IMR-90 (cell line): ENCODE measurements around the gene CNTLN. TPM values are rescaled to one million over a fixed set of nuclear protein-coding genes. Genes with fewer than 3 reads are reported as not detected.
A peak's percentile ranks its signal among the peaks of the same experiment; 100 is the strongest.

Experiments
- ATAC-seq: fragments of 200-7000 bp; cut with Tn5 transposase; 2 replicates; pipeline ENCODE4 v1.9.1; 2020; ENCODE audit warnings: low read depth, mild to moderate bottlenecking, moderate library complexity
- BruUV-seq: library from RNA; stranded (reverse); fragments of 400-500 nt; replicated peaks from 2 replicates; lab custom pipeline; 2021; lab: Mats Ljungman, UMichigan
- CTCF ChIA-PET: fragments of 300-600 bp; formaldehyde crosslinking; extraction: SDS; loops from one replicate; lab custom pipeline; 2021; ENCODE audit warnings: antibody characterized with exemption; lab: Yijun Ruan, JAX
- POLR2A ChIA-PET: fragments of 300-600 bp; sonication (Branson Sonifier 250); formaldehyde crosslinking; loops from one replicate; lab custom pipeline; 2022; ENCODE audit warnings: antibody characterized with exemption; ENCODE audit not compliant: unreplicated experiment; lab: Charles Lee
- DNase-seq: peaks from one replicate; pipeline ENCODE4 v3.0.0; 2013
- H2AFZ ChIP-seq: replicated peaks from 2 replicates; pipeline ENCODE3; 2013; ENCODE audit warnings: low read length, mild to moderate bottlenecking; ENCODE audit not compliant: poor library complexity
- H2AK5ac ChIP-seq: 2 replicates; pipeline ENCODE4 v1.6.1; 2013; ENCODE audit warnings: low read depth, low read length, inconsistent platforms
- H2AK9ac ChIP-seq: replicated peaks from 2 replicates; pipeline ENCODE3; 2013; ENCODE audit warnings: mild to moderate bottlenecking, low read depth, low read length, moderate library complexity; ENCODE audit not compliant: poor library complexity
- H2BK120ac ChIP-seq: 2 replicates; pipeline ENCODE4 v1.6.1; 2013; ENCODE audit warnings: low read depth, low read length, inconsistent platforms
- H2BK15ac ChIP-seq: 3 replicates; pipeline ENCODE4 v1.6.1; 2013; ENCODE audit warnings: low read depth, low read length, inconsistent platforms
- H2BK20ac ChIP-seq: 2 replicates; pipeline ENCODE4 v1.6.1; 2013; ENCODE audit warnings: low read depth, mild to moderate bottlenecking, inconsistent platforms, low read length, moderate library complexity
- H2BK5ac ChIP-seq: 2 replicates; pipeline ENCODE4 v1.6.1; 2013; ENCODE audit warnings: mild to moderate bottlenecking, low read depth, low read length, inconsistent platforms; ENCODE audit not compliant: poor library complexity, severe bottlenecking
- H3K14ac ChIP-seq: replicated peaks from 2 replicates; pipeline ENCODE4 v1.6.1; 2013; ENCODE audit warnings: low read depth, low read length, inconsistent platforms
- H3K18ac ChIP-seq: 2 replicates; pipeline ENCODE4 v1.6.1; 2013; ENCODE audit warnings: low read depth, low read length, control low read depth
- H3K23ac ChIP-seq: 2 replicates; pipeline ENCODE4 v1.6.1; 2013; ENCODE audit warnings: low read depth, low read length, inconsistent platforms
- H3K27ac ChIP-seq: 2 replicates; pipeline ENCODE4 v1.5.1; 2013; ENCODE audit warnings: mild to moderate bottlenecking, control low read depth, low read length; ENCODE audit not compliant: insufficient read depth
- H3K27me3 ChIP-seq: 2 replicates; pipeline ENCODE4 v1.6.1; 2013; ENCODE audit warnings: low read length; ENCODE audit not compliant: control insufficient read depth, insufficient read depth
- H3K36me3 ChIP-seq: 2 replicates; pipeline ENCODE4 v1.6.1; 2013; ENCODE audit warnings: low read length, mixed read lengths; ENCODE audit not compliant: control insufficient read depth, insufficient read depth
- H3K4ac ChIP-seq: 2 replicates; pipeline ENCODE4 v1.6.1; 2013; ENCODE audit warnings: low read depth, low read length, inconsistent platforms
- H3K4me1 ChIP-seq: 2 replicates; pipeline ENCODE4 v1.6.1; 2013; ENCODE audit warnings: low read length, mixed read lengths; ENCODE audit not compliant: control insufficient read depth, insufficient read depth
- H3K4me2 ChIP-seq: 2 replicates; pipeline ENCODE4 v1.6.1; 2013; ENCODE audit warnings: low read depth, mild to moderate bottlenecking, control low read depth, low read length, moderate library complexity
- H3K4me3 ChIP-seq: 2 replicates; pipeline ENCODE4 v1.5.1; 2013; ENCODE audit warnings: low read depth, mild to moderate bottlenecking, control low read depth, low read length, moderate library complexity; ENCODE audit not compliant: insufficient read depth
- H3K56ac ChIP-seq: 2 replicates; pipeline ENCODE4 v1.6.1; 2013; ENCODE audit warnings: low read length, inconsistent platforms; ENCODE audit not compliant: insufficient read depth; ENCODE audit errors: extremely low read depth
- H3K79me1 ChIP-seq, 2 experiments: 2 replicates each; pipeline ENCODE4 v1.6.1; 2013; ENCODE audit warnings: low read length in 2 of 2, inconsistent platforms in 1 of 2, low read depth in 1 of 2
- H3K9ac ChIP-seq: 2 replicates; pipeline ENCODE4 v1.6.1; 2013; ENCODE audit warnings: low read depth, low read length, control low read depth
- H3K9me1 ChIP-seq: 2 replicates; pipeline ENCODE4 v1.6.1; 2013; ENCODE audit warnings: low read length, inconsistent platforms; ENCODE audit not compliant: insufficient read depth
- H3K9me3 ChIP-seq: 2 replicates; pipeline ENCODE4 v1.6.1; 2013; ENCODE audit warnings: low read length; ENCODE audit not compliant: control insufficient read depth, insufficient read depth
- H4K20me1 ChIP-seq: 2 replicates; pipeline ENCODE4 v1.6.1; 2013; ENCODE audit warnings: low read length, inconsistent platforms; ENCODE audit not compliant: insufficient read depth
- H4K5ac ChIP-seq: 2 replicates; pipeline ENCODE4 v1.6.1; 2013; ENCODE audit warnings: mild to moderate bottlenecking, low read depth, low read length, control low read depth
- H4K8ac ChIP-seq, 2 experiments: 2 replicates each; pipeline ENCODE4 v1.6.1; 2013; ENCODE audit warnings: low read depth in 2 of 2, low read length in 2 of 2, control low read depth in 1 of 2, inconsistent platforms in 1 of 2
- H4K91ac ChIP-seq: 2 replicates; pipeline ENCODE4 v1.6.1; 2013; ENCODE audit warnings: low read depth, low read length, inconsistent platforms; ENCODE audit not compliant: insufficient read depth
- BHLHE40 ChIP-seq: fragments of 150-350 bp; IDR thresholded peaks from 2 replicates; pipeline ENCODE4 v1.6.1; 2016; ENCODE audit warnings: mild to moderate bottlenecking, low read depth, low read length
- CEBPB ChIP-seq: IDR thresholded peaks from 2 replicates; pipeline ENCODE4 v1.6.1; 2012; ENCODE audit warnings: low read depth, low read length, improper control_type of control experiment
- CHD1 ChIP-seq: IDR thresholded peaks from 2 replicates; pipeline ENCODE4 v1.6.1; 2012; ENCODE audit warnings: low read depth, low read length, improper control_type of control experiment
- FOS ChIP-seq: fragments of 150-350 bp; IDR thresholded peaks from 2 replicates; pipeline ENCODE4 v1.6.1; 2016; ENCODE audit warnings: low read depth, low read length
- MAFK ChIP-seq: IDR thresholded peaks from 2 replicates; pipeline ENCODE4 v1.6.1; 2012; ENCODE audit warnings: low read depth, low read length, improper control_type of control experiment
- MAZ ChIP-seq: IDR thresholded peaks from 2 replicates; pipeline ENCODE4 v1.6.1; 2012; ENCODE audit warnings: low read depth, mild to moderate bottlenecking, low read length, improper control_type of control experiment, moderate library complexity, borderline replicate concordance
- MXI1 ChIP-seq: IDR thresholded peaks from 2 replicates; pipeline ENCODE4 v1.6.1; 2012; ENCODE audit warnings: low read depth, mild to moderate bottlenecking, low read length, moderate library complexity, borderline replicate concordance
- NFE2L2 ChIP-seq: fragments of 150-350 bp; IDR thresholded peaks from 2 replicates; pipeline ENCODE4 v1.6.1; 2016; ENCODE audit warnings: low read depth, mild to moderate bottlenecking, low read length
- POLR2A ChIP-seq: IDR thresholded peaks from 2 replicates; pipeline ENCODE4 v1.6.1; 2012; ENCODE audit warnings: mild to moderate bottlenecking, low read depth, low read length
- RAD21 ChIP-seq: IDR thresholded peaks from 2 replicates; pipeline ENCODE4 v1.6.1; 2012; ENCODE audit warnings: low read length, improper control_type of control experiment
- RCOR1 ChIP-seq: IDR thresholded peaks from 2 replicates; pipeline ENCODE4 v1.6.1; 2012; ENCODE audit warnings: mild to moderate bottlenecking, low read length, improper control_type of control experiment; ENCODE audit not compliant: insufficient replicate concordance
- RFX5 ChIP-seq: IDR thresholded peaks from 2 replicates; pipeline ENCODE4 v1.8.0; 2012; ENCODE audit warnings: low read depth, mild to moderate bottlenecking, low read length, moderate library complexity
- SMC3 ChIP-seq: fragments of 150-350 bp; IDR thresholded peaks from 2 replicates; pipeline ENCODE4 v1.6.1; 2016; ENCODE audit warnings: low read depth, mild to moderate bottlenecking, antibody characterized with exemption, low read length, moderate library complexity
- whole genome bisulfite sequencing, 2 experiments: methylation state at CpG; one replicate each; pipeline versions ENCODE4 v1.1.5 to v1.1.7; 2013; ENCODE audit warnings: missing lambda C conversion rate in 2 of 2; ENCODE audit not compliant: insufficient read length in 1 of 2; ENCODE audit errors: extremely low coverage in 2 of 2; 5-methylcytosine and 5-hydroxymethylcytosine counted together
- dilution Hi-C: fragments of 300-500 bp; cut with HindIII; formaldehyde crosslinking; loops from one replicate; pipeline ENCODE4 v1.14.3; 2018; ENCODE audit warnings: low sequenced_read_pairs; ENCODE audit not compliant: unreplicated experiment
- in situ Hi-C: fragments of 300-500 bp; cut with MboI; formaldehyde crosslinking; loops from 3 replicates; pipeline ENCODE4 v1.14.3; 2019; ENCODE audit warnings: low sequenced_read_pairs, inconsistent platforms, mixed read lengths
- intact Hi-C: fragments of 100-400 bp; cut with micrococcal nuclease; formaldehyde crosslinking; loops from 2 replicates; pipeline ENCODE4 v1.10.0; 2022
- polyA plus RNA-seq, 3 experiments: library from polyadenylated mRNA; depleted of rRNA; stranded (reverse); fragments of >200 nt; gene quantifications; 2 replicates each; pipeline ENCODE4 v1.2.3, GENCODE V29; 2012; ENCODE audit warnings: low replicate concordance in 1 of 3
- total RNA-seq: library from RNA; depleted of rRNA; stranded (reverse); fragments of >200 nt; gene quantifications from 2 replicates; pipeline ENCODE4 v1.2.3, GENCODE V29; 2012
- TF ChIP-seq, protein P1 (sequence below): conservative IDR thresholded peaks from 2 replicates; pipeline ENCODE4 v1.5.1; 2012; ENCODE audit warnings: mild to moderate bottlenecking, low read depth, low read length, improper control_type of control experiment
- TF ChIP-seq, protein P2 (sequence below): fragments of 150-350 bp; IDR thresholded peaks from 2 replicates; pipeline ENCODE4 v1.6.1; 2017; ENCODE audit warnings: mild to moderate bottlenecking, antibody characterized with exemption, low read length, low read depth
- TF ChIP-seq, protein P3 (sequence below): fragments of 150-350 bp; IDR thresholded peaks from 2 replicates; pipeline ENCODE4 v1.6.1; 2016; ENCODE audit warnings: low read depth, mild to moderate bottlenecking, low read length, moderate library complexity, borderline replicate concordance

The CNTLN gene
- total and polyA plus RNA-seq, 2 of the 4 experiments (the other 2 are of a cell fraction), result 3.8 to 5.9 TPM

DNA sequence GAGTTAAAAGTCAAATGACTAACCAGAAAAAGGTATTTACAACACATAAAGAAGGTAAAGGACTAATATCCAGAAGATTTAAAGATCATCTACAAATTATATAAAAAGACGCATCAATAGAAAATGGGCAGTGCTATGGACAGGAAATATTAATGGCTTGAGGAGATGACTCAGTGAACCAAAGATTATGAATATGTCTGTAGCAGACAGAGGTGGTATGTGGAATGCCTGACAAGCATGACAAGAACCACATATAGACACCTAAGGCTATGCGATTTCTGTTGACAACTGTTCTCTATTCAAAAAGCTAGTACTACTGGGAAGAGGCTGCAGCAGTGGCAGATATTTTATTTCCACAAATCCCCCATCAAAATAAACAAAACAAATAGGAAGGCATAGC is 267.0 kb downstream of the CNTLN start:
- Histone ChIP-seq H2BK5ac (no peak overlapping the region), H3K4me1 (no peaks in the 10 kb centered on the region), H4K91ac (no peak overlapping the region), H4K5ac (no peak overlapping the region), H4K8ac (no peak overlapping the region), H3K9ac (no peak overlapping the region), H3K14ac (no peak overlapping the region), H3K4ac (no peak overlapping the region), H3K27ac (no peak overlapping the region), H3K4me3 (no peak overlapping the region), H3K9me3 (no peaks in the 10 kb centered on the region), H2AK9ac (no peak overlapping the region), H3K18ac (no peak overlapping the region), H2AFZ (no peak overlapping the region), H3K36me3 (no peaks in the 10 kb centered on the region), H2AK5ac (no peak overlapping the region), H3K4me2 (no peak overlapping the region), H3K56ac (no peak overlapping the region), H3K23ac (no peak overlapping the region), H2BK120ac (no peak overlapping the region), H3K79me1 (no peaks in the 10 kb centered on the region), H2BK20ac (no peak overlapping the region), H2BK15ac (no peak overlapping the region), H3K27me3 (no peaks in the 10 kb centered on the region), H4K20me1 (no peaks in the 10 kb centered on the region), H3K9me1 (no peaks in the 10 kb centered on the region)
- intact Hi-C loops (loop anchor here (1.0 to 5.0 kb wide), 2 partner anchors 285 to 339 kb away; no protein-coding TSS in a partner anchor), dilution Hi-C loops (no loop called here), in situ Hi-C loops (no loop called here)
- TF ChIP-seq RAD21 (no peak), POLR2A (no peak), MXI1 (no peak), RCOR1 (no peak), SMC3 (no peak), BHLHE40 (no peak), CHD1 (no peak), CEBPB (no peak), FOS (no peak), RFX5 (no peak), MAFK (no peak), NFE2L2 (no peak), MAZ (no peak)
- TF ChIP-seq, protein P1, sequence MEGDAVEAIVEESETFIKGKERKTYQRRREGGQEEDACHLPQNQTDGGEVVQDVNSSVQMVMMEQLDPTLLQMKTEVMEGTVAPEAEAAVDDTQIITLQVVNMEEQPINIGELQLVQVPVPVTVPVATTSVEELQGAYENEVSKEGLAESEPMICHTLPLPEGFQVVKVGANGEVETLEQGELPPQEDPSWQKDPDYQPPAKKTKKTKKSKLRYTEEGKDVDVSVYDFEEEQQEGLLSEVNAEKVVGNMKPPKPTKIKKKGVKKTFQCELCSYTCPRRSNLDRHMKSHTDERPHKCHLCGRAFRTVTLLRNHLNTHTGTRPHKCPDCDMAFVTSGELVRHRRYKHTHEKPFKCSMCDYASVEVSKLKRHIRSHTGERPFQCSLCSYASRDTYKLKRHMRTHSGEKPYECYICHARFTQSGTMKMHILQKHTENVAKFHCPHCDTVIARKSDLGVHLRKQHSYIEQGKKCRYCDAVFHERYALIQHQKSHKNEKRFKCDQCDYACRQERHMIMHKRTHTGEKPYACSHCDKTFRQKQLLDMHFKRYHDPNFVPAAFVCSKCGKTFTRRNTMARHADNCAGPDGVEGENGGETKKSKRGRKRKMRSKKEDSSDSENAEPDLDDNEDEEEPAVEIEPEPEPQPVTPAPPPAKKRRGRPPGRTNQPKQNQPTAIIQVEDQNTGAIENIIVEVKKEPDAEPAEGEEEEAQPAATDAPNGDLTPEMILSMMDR, result no peak
- TF ChIP-seq, protein P2, sequence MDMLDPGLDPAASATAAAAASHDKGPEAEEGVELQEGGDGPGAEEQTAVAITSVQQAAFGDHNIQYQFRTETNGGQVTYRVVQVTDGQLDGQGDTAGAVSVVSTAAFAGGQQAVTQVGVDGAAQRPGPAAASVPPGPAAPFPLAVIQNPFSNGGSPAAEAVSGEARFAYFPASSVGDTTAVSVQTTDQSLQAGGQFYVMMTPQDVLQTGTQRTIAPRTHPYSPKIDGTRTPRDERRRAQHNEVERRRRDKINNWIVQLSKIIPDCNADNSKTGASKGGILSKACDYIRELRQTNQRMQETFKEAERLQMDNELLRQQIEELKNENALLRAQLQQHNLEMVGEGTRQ, result no peak
- TF ChIP-seq, protein P3, sequence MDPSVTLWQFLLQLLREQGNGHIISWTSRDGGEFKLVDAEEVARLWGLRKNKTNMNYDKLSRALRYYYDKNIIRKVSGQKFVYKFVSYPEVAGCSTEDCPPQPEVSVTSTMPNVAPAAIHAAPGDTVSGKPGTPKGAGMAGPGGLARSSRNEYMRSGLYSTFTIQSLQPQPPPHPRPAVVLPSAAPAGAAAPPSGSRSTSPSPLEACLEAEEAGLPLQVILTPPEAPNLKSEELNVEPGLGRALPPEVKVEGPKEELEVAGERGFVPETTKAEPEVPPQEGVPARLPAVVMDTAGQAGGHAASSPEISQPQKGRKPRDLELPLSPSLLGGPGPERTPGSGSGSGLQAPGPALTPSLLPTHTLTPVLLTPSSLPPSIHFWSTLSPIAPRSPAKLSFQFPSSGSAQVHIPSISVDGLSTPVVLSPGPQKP, result no peak
- no TSS peak for BruUV-seq
- POLR2A ChIA-PET, result no interaction called here
- DNase-seq (peak; percentile 4), ATAC-seq (no peak)
- no CpG with 5 or more reads among the region's 2 CpGs for WGBS, 2 experiments
- CTCF ChIA-PET, result interaction anchor here (0.6 to 1.2 kb wide), 3 partner anchors 31 to 340 kb away, joined by 3 read pairs; no protein-coding TSS in a partner anchor
